H9 (cell line): ENCODE results near the gene TGOLN2. TPM values are rescaled to one million over a fixed set of nuclear protein-coding genes. Genes with fewer than 3 reads are reported as not detected.

ENCODE experiments used
- DNase-seq: peaks from one replicate; pipeline ENCODE4 v3.0.0-alpha.2; 2017
- H2AFZ ChIP-seq: one replicate; pipeline ENCODE4 v1.6.1; 2013; ENCODE audit warnings: mild to moderate bottlenecking, low read length, control low read depth, moderate library complexity
- H2AK5ac ChIP-seq: 2 replicates; pipeline ENCODE4 v1.6.1; 2013; ENCODE audit warnings: low read length, control low read depth, mixed read lengths; ENCODE audit not compliant: insufficient read length
- H2BK120ac ChIP-seq: one replicate; pipeline ENCODE4 v1.6.1; 2013; ENCODE audit warnings: low read depth, mild to moderate bottlenecking, low read length, control low read depth, inconsistent platforms; ENCODE audit not compliant: poor library complexity, severe bottlenecking
- H2BK12ac ChIP-seq: 2 replicates; pipeline ENCODE4 v1.6.1; 2013; ENCODE audit warnings: low read length, control low read depth, mixed read lengths, low read depth; ENCODE audit not compliant: insufficient read length
- H2BK15ac ChIP-seq: 2 replicates; pipeline ENCODE4 v1.6.1; 2013; ENCODE audit warnings: low read depth, low read length, control low read depth
- H2BK20ac ChIP-seq: one replicate; pipeline ENCODE4 v1.6.1; 2013; ENCODE audit warnings: low read depth, mild to moderate bottlenecking, low read length, control low read depth, inconsistent platforms; ENCODE audit not compliant: poor library complexity, severe bottlenecking
- H2BK5ac ChIP-seq: 2 replicates; pipeline ENCODE4 v1.6.1; 2013; ENCODE audit warnings: low read length, control low read depth, mixed read lengths; ENCODE audit not compliant: insufficient read length
- H3K14ac ChIP-seq: 2 replicates; pipeline ENCODE4 v1.6.1; 2013; ENCODE audit warnings: low read length, control low read depth; ENCODE audit not compliant: insufficient read depth
- H3K18ac ChIP-seq: 2 replicates; pipeline ENCODE4 v1.6.1; 2013; ENCODE audit warnings: low read depth, mild to moderate bottlenecking, mixed read lengths, low read length, control low read depth; ENCODE audit not compliant: insufficient read length
- H3K23ac ChIP-seq: 2 replicates; pipeline ENCODE4 v1.6.1; 2013; ENCODE audit warnings: low read length, control low read depth, mixed read lengths, low read depth; ENCODE audit not compliant: insufficient read length
- H3K23me2 ChIP-seq: 2 replicates; pipeline ENCODE4 v1.6.1; 2013; ENCODE audit warnings: low read depth, mild to moderate bottlenecking, mixed read lengths, low read length, control low read depth; ENCODE audit not compliant: insufficient read length, poor library complexity, severe bottlenecking
- H3K27ac ChIP-seq: 2 replicates; pipeline ENCODE4 v1.5.1; 2013; ENCODE audit warnings: low read length, control low read depth, mixed read lengths, low read depth; ENCODE audit not compliant: insufficient read length
- H3K27me3 ChIP-seq: 2 replicates; pipeline ENCODE4 v1.6.1; 2013; ENCODE audit warnings: low read length, control low read depth, inconsistent platforms; ENCODE audit not compliant: insufficient read depth
- H3K4ac ChIP-seq: 2 replicates; pipeline ENCODE4 v1.6.1; 2013; ENCODE audit warnings: low read depth, mild to moderate bottlenecking, control low read depth, inconsistent platforms, low read length, moderate library complexity
- H3K4me1 ChIP-seq: 2 replicates; pipeline ENCODE4 v1.6.1; 2013; ENCODE audit warnings: low read length, control low read depth, inconsistent platforms; ENCODE audit not compliant: insufficient read depth
- H3K4me2 ChIP-seq: 2 replicates; pipeline ENCODE4 v1.6.1; 2013; ENCODE audit warnings: low read length, control low read depth, mixed read lengths; ENCODE audit not compliant: insufficient read length, insufficient read depth
- H3K56ac ChIP-seq: 2 replicates; pipeline ENCODE4 v1.6.1; 2013; ENCODE audit warnings: low read depth, mild to moderate bottlenecking, mixed read lengths, low read length, control low read depth; ENCODE audit not compliant: insufficient read length
- H3K79me1 ChIP-seq: 2 replicates; pipeline ENCODE4 v1.6.1; 2013; ENCODE audit warnings: low read depth, mild to moderate bottlenecking, moderate library complexity, low read length, control low read depth, inconsistent platforms; ENCODE audit not compliant: insufficient read depth, poor library complexity, severe bottlenecking
- H3K79me2 ChIP-seq: 2 replicates; pipeline ENCODE4 v1.6.1; 2013; ENCODE audit warnings: low read length, control low read depth, inconsistent platforms; ENCODE audit not compliant: insufficient read depth
- H3K9ac ChIP-seq: 2 replicates; pipeline ENCODE4 v1.6.1; 2013; ENCODE audit warnings: low read length, control low read depth, mixed read lengths; ENCODE audit not compliant: insufficient read length; ENCODE audit errors: extremely low read depth
- H3K9me3 ChIP-seq: one replicate; pipeline ENCODE4 v1.6.1; 2013; ENCODE audit warnings: low read depth, low read length, inconsistent platforms; ENCODE audit not compliant: control insufficient read depth
- H3T11ph ChIP-seq: one replicate; pipeline ENCODE4 v1.6.1; 2013; ENCODE audit warnings: mild to moderate bottlenecking, low read length, control low read depth, inconsistent platforms
- H4K20me1 ChIP-seq: one replicate; pipeline ENCODE4 v1.6.1; 2013; ENCODE audit not compliant: control insufficient read depth, insufficient read length, insufficient read depth
- H4K5ac ChIP-seq: 2 replicates; pipeline ENCODE4 v1.6.1; 2013; ENCODE audit warnings: low read depth, mild to moderate bottlenecking, mixed read lengths, low read length, control low read depth; ENCODE audit not compliant: insufficient read length
- H4K8ac ChIP-seq: replicated peaks from 2 replicates; pipeline ENCODE4 v1.6.1; 2013; ENCODE audit warnings: low read length, control low read depth, mixed read lengths, low read depth; ENCODE audit not compliant: insufficient read length
- H4K91ac ChIP-seq: 2 replicates; pipeline ENCODE4 v1.6.1; 2013; ENCODE audit warnings: low read depth, mild to moderate bottlenecking, moderate library complexity, mixed read lengths, low read length, control low read depth; ENCODE audit not compliant: insufficient read length
- H3K27ac Mint-ChIP-seq, 3 experiments: 2 replicates in 2 of 3; 3 replicates in 1 of 3; pipeline ENCODE4 v1.8.0; 2020 to 2021; ENCODE audit warnings: mixed read lengths in 3 of 3, mild to moderate bottlenecking in 1 of 3, moderate library complexity in 1 of 3
- H3K27me3 Mint-ChIP-seq: 2 replicates; pipeline ENCODE4 v1.8.0; 2021; ENCODE audit warnings: low read depth, mild to moderate bottlenecking, moderate library complexity, mixed read lengths
- H3K36me3 Mint-ChIP-seq, 3 experiments: 2 replicates in 2 of 3; 3 replicates in 1 of 3; pipeline ENCODE4 v1.8.0; 2020 to 2021; ENCODE audit warnings: low read depth in 3 of 3, mixed read lengths in 3 of 3; ENCODE audit not compliant: insufficient read depth in 1 of 3
- H3K4me1 Mint-ChIP-seq, 2 experiments: 2 replicates each; pipeline ENCODE4 v1.8.0; 2020; ENCODE audit warnings: mixed read lengths in 2 of 2
- H3K4me3 Mint-ChIP-seq, 2 experiments: 2 replicates in 1 of 2; 3 replicates in 1 of 2; pipeline ENCODE4 v1.8.0; 2020 to 2021; ENCODE audit warnings: mild to moderate bottlenecking in 2 of 2, mixed read lengths in 2 of 2, moderate library complexity in 1 of 2
- H3K9me3 Mint-ChIP-seq, 2 experiments: 2 replicates in 1 of 2; 3 replicates in 1 of 2; pipeline ENCODE4 v1.8.0; 2020; ENCODE audit warnings: mild to moderate bottlenecking in 2 of 2, mixed read lengths in 2 of 2, moderate library complexity in 1 of 2
- WGBS: extraction: QIAGEN DNeasy Blood & Tissue Kit; methylation state at CpG from one replicate; pipeline ENCODE4 v1.1.7; 2013; ENCODE audit warnings: missing lambda C conversion rate, low lambda C conversion rate, mixed read lengths; ENCODE audit not compliant: insufficient read length; ENCODE audit errors: extremely low coverage; 5-methylcytosine and 5-hydroxymethylcytosine counted together
- total RNA-seq: library from RNA; stranded (reverse); gene quantifications from 2 replicates; pipeline ENCODE4 v1.2.1, GENCODE V29; 2021
- TF ChIP-seq, protein P1 (sequence below): fragments of 200-600 bp; sonication (generic); conservative IDR thresholded peaks from 3 replicates; pipeline ENCODE4 v1.8.0; 2021; ENCODE audit warnings: antibody characterized with exemption, mild to moderate bottlenecking

Gene TGOLN2
- total RNA-seq, 1 experiment from 2014 or later: 47.8 TPM

DNA sequence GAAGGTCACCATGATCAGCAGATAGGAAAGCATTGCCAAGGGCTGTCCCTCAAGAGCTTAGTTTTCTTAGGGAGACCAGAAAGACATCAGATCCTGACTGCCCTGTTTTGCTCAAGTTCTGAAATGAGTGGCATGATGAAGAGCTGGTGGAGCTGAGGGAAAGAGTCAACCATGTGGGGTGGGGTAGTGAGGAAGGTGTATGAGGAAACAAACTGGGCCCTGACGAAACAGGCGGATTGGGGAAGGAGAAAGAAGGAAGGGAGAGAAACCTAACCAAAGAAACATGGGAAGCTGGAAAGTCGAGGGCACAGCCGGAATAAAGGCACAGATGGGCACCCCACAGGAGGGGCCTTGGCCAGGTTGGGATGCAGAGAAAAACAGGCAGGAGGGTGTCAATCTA, 8.0 kb downstream of the TGOLN2 start:
- Histone ChIP-seq H3K9ac (no peak overlapping the region), H4K8ac (no peak overlapping the region), H2BK120ac (no peak overlapping the region), H3K27ac (no peak overlapping the region), H3K4ac (no peak overlapping the region), H3K4me1 (no peaks in the 10 kb centered on the region), H3K9me3 (no peaks in the 10 kb centered on the region), H4K5ac (no peak overlapping the region), H2BK20ac (no peak overlapping the region), H2BK15ac (no peak overlapping the region), H3K23ac (no peak overlapping the region), H2BK5ac (no peak overlapping the region), H3K27me3 (no peaks in the 10 kb centered on the region), H2AK5ac (no peak overlapping the region), H4K91ac (no peak overlapping the region), H3K18ac (no peak overlapping the region), H3K4me2 (no peak overlapping the region), H3K79me1 (peaks cover 2% of the 10 kb centered on the region), H3K14ac (no peak overlapping the region), H3K79me2 (no peaks in the 10 kb centered on the region), H3T11ph (no peak overlapping the region), H2AFZ (no peak overlapping the region), H3K56ac (no peak overlapping the region), H3K23me2 (no peaks in the 10 kb centered on the region), H4K20me1 (no peaks in the 10 kb centered on the region), H2BK12ac (no peak overlapping the region)
- no peaks in the 10 kb centered on the region; the same call in 1 of the 2 replicates for H3K27me3 Mint-ChIP-seq
- no peak for DNase-seq
- peaks cover 0 to 1% of the 10 kb centered on the region in 2 experiments; a peak in 1 of 4 replicates for H3K4me1 Mint-ChIP-seq
- peaks cover 38 to 71% (median 67%) of the 10 kb centered on the region in 3 experiments; a peak in 6 of 7 replicates for H3K36me3 Mint-ChIP-seq
- H3K27ac Mint-ChIP-seq: peak overlapping the region in 1 of 3 experiments; percentile 0; a peak in 1 of 7 replicates
- no CpG with 5 or more reads among the region's 4 CpGs for WGBS
- H3K4me3 Mint-ChIP-seq: no peak overlapping the region
- no peaks in the 10 kb centered on the region for H3K9me3 Mint-ChIP-seq
- TF ChIP-seq, protein P1, sequence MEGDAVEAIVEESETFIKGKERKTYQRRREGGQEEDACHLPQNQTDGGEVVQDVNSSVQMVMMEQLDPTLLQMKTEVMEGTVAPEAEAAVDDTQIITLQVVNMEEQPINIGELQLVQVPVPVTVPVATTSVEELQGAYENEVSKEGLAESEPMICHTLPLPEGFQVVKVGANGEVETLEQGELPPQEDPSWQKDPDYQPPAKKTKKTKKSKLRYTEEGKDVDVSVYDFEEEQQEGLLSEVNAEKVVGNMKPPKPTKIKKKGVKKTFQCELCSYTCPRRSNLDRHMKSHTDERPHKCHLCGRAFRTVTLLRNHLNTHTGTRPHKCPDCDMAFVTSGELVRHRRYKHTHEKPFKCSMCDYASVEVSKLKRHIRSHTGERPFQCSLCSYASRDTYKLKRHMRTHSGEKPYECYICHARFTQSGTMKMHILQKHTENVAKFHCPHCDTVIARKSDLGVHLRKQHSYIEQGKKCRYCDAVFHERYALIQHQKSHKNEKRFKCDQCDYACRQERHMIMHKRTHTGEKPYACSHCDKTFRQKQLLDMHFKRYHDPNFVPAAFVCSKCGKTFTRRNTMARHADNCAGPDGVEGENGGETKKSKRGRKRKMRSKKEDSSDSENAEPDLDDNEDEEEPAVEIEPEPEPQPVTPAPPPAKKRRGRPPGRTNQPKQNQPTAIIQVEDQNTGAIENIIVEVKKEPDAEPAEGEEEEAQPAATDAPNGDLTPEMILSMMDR: no peak
